Mesendoderm (in vitro differentiated cells): Measurements from ENCODE around the gene VSIG1.

Source experiments
- DNase-seq: peaks from one replicate; pipeline ENCODE4 v3.0.0; 2013
- H2AK5ac ChIP-seq: 2 replicates; pipeline ENCODE4 v1.6.1; 2013; ENCODE audit warnings: low read length, inconsistent platforms
- H2BK120ac ChIP-seq: 2 replicates; pipeline ENCODE4 v1.6.1; 2013; ENCODE audit warnings: low read depth, mild to moderate bottlenecking, low read length, moderate library complexity, mixed read lengths
- H2BK15ac ChIP-seq: replicated peaks from 2 replicates; pipeline ENCODE4 v1.6.1; 2013; ENCODE audit warnings: low read depth, mild to moderate bottlenecking, moderate library complexity
- H2BK5ac ChIP-seq: 2 replicates; pipeline ENCODE4 v1.6.1; 2013; ENCODE audit warnings: low read length, inconsistent platforms
- H3K18ac ChIP-seq: 2 replicates; pipeline ENCODE4 v1.6.1; 2013; ENCODE audit warnings: mild to moderate bottlenecking, low read length, mixed read lengths
- H3K23ac ChIP-seq: one replicate; pipeline ENCODE4 v1.6.1; 2013; ENCODE audit warnings: low read length
- H3K27ac ChIP-seq: 2 replicates; pipeline ENCODE4 v1.5.1; 2013; ENCODE audit warnings: low read depth, mild to moderate bottlenecking, inconsistent platforms, low read length, moderate library complexity
- H3K27me3 ChIP-seq: 2 replicates; pipeline ENCODE4 v1.6.1; 2013; ENCODE audit warnings: low read length, control low read depth, mild to moderate bottlenecking, inconsistent platforms; ENCODE audit not compliant: insufficient read depth, poor library complexity
- H3K36me3 ChIP-seq: 2 replicates; pipeline ENCODE4 v1.6.1; 2013; ENCODE audit warnings: low read length, inconsistent platforms; ENCODE audit not compliant: control insufficient read depth, insufficient read depth
- H3K4ac ChIP-seq: one replicate; pipeline ENCODE4 v1.6.1; 2013; ENCODE audit warnings: low read depth, mild to moderate bottlenecking, low read length, moderate library complexity
- H3K4me1 ChIP-seq: 2 replicates; pipeline ENCODE4 v1.6.1; 2013; ENCODE audit warnings: low read depth, low read length, inconsistent platforms; ENCODE audit not compliant: control insufficient read depth
- H3K4me2 ChIP-seq: 2 replicates; pipeline ENCODE4 v1.6.1; 2013; ENCODE audit warnings: low read length
- H3K4me3 ChIP-seq: 2 replicates; pipeline ENCODE4 v1.5.1; 2013; ENCODE audit warnings: mild to moderate bottlenecking, low read length
- H3K56ac ChIP-seq: one replicate; pipeline ENCODE4 v1.6.1; 2013; ENCODE audit warnings: low read length
- H3K79me1 ChIP-seq: 2 replicates; pipeline ENCODE4 v1.6.1; 2013; ENCODE audit warnings: low read length, inconsistent platforms
- H3K79me2 ChIP-seq: 2 replicates; pipeline ENCODE4 v1.6.1; 2013; ENCODE audit warnings: mild to moderate bottlenecking, low read length; ENCODE audit not compliant: control insufficient read depth, insufficient read depth
- H3K9ac ChIP-seq: 2 replicates; pipeline ENCODE4 v1.6.1; 2013; ENCODE audit warnings: low read length, inconsistent platforms
- H4K5ac ChIP-seq: one replicate; pipeline ENCODE4 v1.6.1; 2013; ENCODE audit warnings: low read length
- H4K8ac ChIP-seq: one replicate; pipeline ENCODE4 v1.6.1; 2013; ENCODE audit warnings: low read depth, mild to moderate bottlenecking, control low read depth, low read length, moderate library complexity
- WGBS: extraction: QIAGEN DNeasy Blood & Tissue Kit; methylation state at CpG from one replicate; pipeline ENCODE4 v1.1.7; 2013; ENCODE audit warnings: low lambda C conversion rate, missing lambda C conversion rate; ENCODE audit not compliant: insufficient coverage; ENCODE audit errors: extremely low coverage; 5-methylcytosine and 5-hydroxymethylcytosine counted together

The VSIG1 gene

DNA sequence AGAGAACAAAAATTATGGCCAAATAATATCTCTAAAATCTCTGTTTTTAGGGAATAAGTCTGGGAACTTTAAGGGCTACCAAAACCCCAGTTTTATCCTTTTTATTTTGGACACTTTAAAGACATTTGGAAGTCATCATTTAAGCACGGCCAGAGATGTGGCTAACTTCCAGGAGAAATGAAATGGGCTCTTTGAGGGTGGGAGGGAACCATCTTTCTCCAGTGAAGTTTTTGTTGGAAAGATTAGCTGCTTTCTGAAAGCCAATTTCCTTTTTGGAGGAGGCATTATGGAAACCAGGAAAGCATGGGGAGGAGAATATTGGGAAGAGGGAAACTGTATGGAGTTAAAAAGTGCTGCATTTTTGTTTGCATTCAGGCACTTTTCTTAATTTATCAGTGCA, 4.8 kb downstream of the VSIG1 start:
- no peak overlapping the region for H2BK15ac ChIP-seq
- no peak overlapping the region for H3K23ac ChIP-seq
- H3K27ac ChIP-seq = no peak overlapping the region
- no peak overlapping the region for H3K4me2 ChIP-seq
- H3K9ac ChIP-seq = no peak overlapping the region
- H4K5ac ChIP-seq = no peak overlapping the region
- H3K56ac ChIP-seq = no peak overlapping the region
- no peaks in the 10 kb centered on the region for H3K36me3 ChIP-seq
- no peak for DNase-seq
- no CpG with 5 or more reads among the region's 1 CpG for WGBS
- H2AK5ac ChIP-seq = no peak overlapping the region
- no peak overlapping the region for H2BK5ac ChIP-seq
- H3K27me3 ChIP-seq = no peaks in the 10 kb centered on the region
- no peaks in the 10 kb centered on the region for H3K79me2 ChIP-seq
- no peak overlapping the region for H2BK120ac ChIP-seq
- H3K4ac ChIP-seq = no peak overlapping the region
- H3K4me3 ChIP-seq = no peak overlapping the region
- no peak overlapping the region for H3K18ac ChIP-seq
- H4K8ac ChIP-seq = no peak overlapping the region
- H3K4me1 ChIP-seq = no peaks in the 10 kb centered on the region
- H3K79me1 ChIP-seq = no peaks in the 10 kb centered on the region

DNA sequence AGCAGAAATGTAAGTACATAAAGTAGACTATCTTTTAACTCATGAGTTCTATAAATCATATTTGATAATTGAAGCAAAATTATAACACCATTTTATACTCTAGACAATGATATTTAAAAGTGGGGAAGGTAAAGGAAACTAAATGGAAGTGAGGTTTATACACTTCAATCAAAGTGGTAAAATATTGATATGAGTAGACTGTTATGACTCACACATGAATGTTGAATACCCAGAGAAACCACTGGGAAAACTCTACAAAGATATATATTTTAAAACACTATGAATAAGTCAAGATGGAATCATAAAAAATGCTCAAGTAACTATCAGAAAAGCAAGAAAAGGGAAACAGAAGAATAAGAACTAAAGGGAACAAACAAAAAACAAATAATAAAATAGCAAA, 8.4 kb downstream of the VSIG1 start:
- no peak overlapping the region for H3K56ac ChIP-seq

GRCh38 chrX:108055546-108055945, 10.7 kb downstream of the VSIG1 start:
- no peaks in the 10 kb centered on the region for H3K36me3 ChIP-seq
- H3K56ac ChIP-seq = no peak overlapping the region
- H3K9ac ChIP-seq = no peak overlapping the region
- no peaks in the 10 kb centered on the region for H3K4me1 ChIP-seq
- no peaks in the 10 kb centered on the region for H3K27me3 ChIP-seq
- no peak overlapping the region for H3K4me3 ChIP-seq
- no peak overlapping the region for H2BK15ac ChIP-seq
- no peak overlapping the region for H2BK120ac ChIP-seq
- no peak overlapping the region for H3K23ac ChIP-seq
- H4K8ac ChIP-seq = no peak overlapping the region
- DNase-seq = no peak
- H3K79me1 ChIP-seq = no peaks in the 10 kb centered on the region
- H2AK5ac ChIP-seq = no peak overlapping the region
- no peaks in the 10 kb centered on the region for H3K79me2 ChIP-seq
- H3K18ac ChIP-seq = no peak overlapping the region
- H3K4ac ChIP-seq = no peak overlapping the region
- no peak overlapping the region for H3K27ac ChIP-seq
- H2BK5ac ChIP-seq = no peak overlapping the region
- H4K5ac ChIP-seq = no peak overlapping the region
- no peak overlapping the region for H3K4me2 ChIP-seq

More for the DNA sequence above, 8.4 kb downstream of the VSIG1 start:
- no peak for DNase-seq
- no peak overlapping the region for H2BK120ac ChIP-seq
- no peak overlapping the region for H3K18ac ChIP-seq
- no peak overlapping the region for H4K5ac ChIP-seq
- H2BK5ac ChIP-seq = no peak overlapping the region
- H4K8ac ChIP-seq = no peak overlapping the region
- no peak overlapping the region for H3K9ac ChIP-seq
- no peaks in the 10 kb centered on the region for H3K4me1 ChIP-seq
- H3K27ac ChIP-seq = no peak overlapping the region
- no peaks in the 10 kb centered on the region for H3K36me3 ChIP-seq
- H2AK5ac ChIP-seq = no peak overlapping the region
- H3K23ac ChIP-seq = no peak overlapping the region
- H3K4me2 ChIP-seq = no peak overlapping the region
- no peaks in the 10 kb centered on the region for H3K27me3 ChIP-seq
- no peaks in the 10 kb centered on the region for H3K79me2 ChIP-seq
- no peaks in the 10 kb centered on the region for H3K79me1 ChIP-seq
- no peak overlapping the region for H3K4ac ChIP-seq
- no peak overlapping the region for H2BK15ac ChIP-seq
- no peak overlapping the region for H3K4me3 ChIP-seq

GRCh38 chrX:108059801-108060200, 14.9 kb downstream of the VSIG1 start:
- Histone ChIP-seq H3K27me3 (no peaks in the 10 kb centered on the region), H3K36me3 (no peaks in the 10 kb centered on the region), H3K4me2 (no peak overlapping the region), H3K4ac (no peak overlapping the region), H3K79me2 (no peaks in the 10 kb centered on the region), H3K79me1 (no peaks in the 10 kb centered on the region), H3K23ac (no peak overlapping the region), H3K9ac (no peak overlapping the region), H4K5ac (no peak overlapping the region), H2BK15ac (no peak overlapping the region), H3K4me3 (no peak overlapping the region), H3K18ac (no peak overlapping the region), H3K27ac (no peak overlapping the region), H3K4me1 (no peaks in the 10 kb centered on the region), H4K8ac (no peak overlapping the region), H2AK5ac (no peak overlapping the region), H2BK5ac (no peak overlapping the region), H2BK120ac (no peak overlapping the region), H3K56ac (no peak overlapping the region)
- WGBS = no CpG with 5 or more reads among the region's 1 CpG
- DNase-seq = no peak

- Histone ChIP-seq H4K8ac (no peak overlapping the region), H3K56ac (no peak overlapping the region), H3K18ac (no peak overlapping the region), H3K79me1 (no peaks in the 10 kb centered on the region), H3K36me3 (no peaks in the 10 kb centered on the region), H2AK5ac (no peak overlapping the region), H3K4ac (no peak overlapping the region), H3K79me2 (no peaks in the 10 kb centered on the region), H2BK15ac (no peak overlapping the region), H3K4me3 (no peak overlapping the region), H3K23ac (no peak overlapping the region), H3K27me3 (no peaks in the 10 kb centered on the region), H4K5ac (no peak overlapping the region), H3K9ac (no peak overlapping the region), H3K4me2 (no peak overlapping the region), H3K27ac (no peak overlapping the region), H2BK5ac (no peak overlapping the region), H2BK120ac (no peak overlapping the region), H3K4me1 (no peaks in the 10 kb centered on the region)
- no CpG with 5 or more reads among the region's 1 CpG for WGBS
- no peak for DNase-seq
Measured at GRCh38 chrX:108064001-108064400, 19.1 kb downstream of the VSIG1 start.

DNA sequence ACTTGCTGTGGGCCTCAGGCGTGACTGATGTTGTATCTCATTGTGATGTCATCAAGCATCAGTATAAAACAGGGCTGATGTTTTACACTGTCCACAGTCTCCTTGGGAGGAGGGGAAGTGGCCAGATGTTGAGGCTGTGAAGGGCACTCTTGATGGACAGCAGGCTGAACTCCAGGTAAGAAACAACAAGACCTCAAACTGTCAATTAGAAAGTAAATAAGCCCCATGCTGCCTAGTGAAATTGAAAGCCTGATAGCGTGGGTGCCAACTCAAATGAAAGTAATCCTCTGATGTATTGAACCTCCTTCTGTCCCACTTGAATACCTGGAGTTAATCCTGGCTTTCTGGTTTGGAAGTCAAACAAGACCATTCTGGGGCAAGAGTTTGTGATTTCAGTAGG, 19.7 kb downstream of the VSIG1 start:
- H4K5ac ChIP-seq = no peak overlapping the region
- H3K4me2 ChIP-seq = no peak overlapping the region
- WGBS = no CpG with 5 or more reads among the region's 2 CpGs
- no peak overlapping the region for H3K4ac ChIP-seq
- no peak for DNase-seq
- no peak overlapping the region for H3K56ac ChIP-seq
- H2BK120ac ChIP-seq = no peak overlapping the region
- H3K4me1 ChIP-seq = no peaks in the 10 kb centered on the region
- no peaks in the 10 kb centered on the region for H3K36me3 ChIP-seq
- no peaks in the 10 kb centered on the region for H3K79me2 ChIP-seq
- H3K9ac ChIP-seq = no peak overlapping the region
- no peak overlapping the region for H2AK5ac ChIP-seq
- no peak overlapping the region for H4K8ac ChIP-seq
- no peaks in the 10 kb centered on the region for H3K27me3 ChIP-seq
- no peak overlapping the region for H2BK5ac ChIP-seq
- no peak overlapping the region for H3K18ac ChIP-seq
- no peak overlapping the region for H3K4me3 ChIP-seq
- H3K79me1 ChIP-seq = no peaks in the 10 kb centered on the region
- H3K23ac ChIP-seq = no peak overlapping the region
- no peak overlapping the region for H2BK15ac ChIP-seq
- no peak overlapping the region for H3K27ac ChIP-seq
